AG04450 (cell line): Measurements from ENCODE around the gene PDIA5. TPM values are rescaled to one million over a fixed set of nuclear protein-coding genes. Genes with fewer than 3 reads are reported as not detected.

Source experiments
- CTCF ChIA-PET: fragments of 300-600, 350-600 bp; formaldehyde crosslinking; extraction: SDS; loops from one replicate; lab custom pipeline; 2022; ENCODE audit warnings: antibody characterized with exemption, inconsistent platforms; lab: Charles Lee
- POLR2A ChIA-PET: fragments of 350-600 bp; formaldehyde crosslinking; extraction: SDS; loops from one replicate; lab custom pipeline; 2021; ENCODE audit warnings: antibody characterized with exemption, inconsistent platforms; lab: Yijun Ruan, JAX
- DNase-seq: peaks from one replicate; pipeline ENCODE4 v3.0.0-alpha.2; 2011; ENCODE audit warnings: low read depth, low spot score
- H3K27ac ChIP-seq: one replicate; pipeline ENCODE4 v1.5.1; 2012; ENCODE audit warnings: low read depth, low read length, control low read depth
- H3K27me3 ChIP-seq: one replicate; pipeline ENCODE4 v1.6.0; 2012; ENCODE audit warnings: low read length; ENCODE audit not compliant: control insufficient read depth, insufficient read depth
- H3K4me3 ChIP-seq: 2 replicates; pipeline ENCODE4 v1.5.1; 2011; ENCODE audit warnings: mild to moderate bottlenecking, low read depth, low read length, control low read depth
- H3K9me3 ChIP-seq: 2 replicates; pipeline ENCODE4 v1.5.1; 2012; ENCODE audit warnings: low read length; ENCODE audit not compliant: control insufficient read depth, insufficient read depth
- CTCF ChIP-seq: IDR thresholded peaks from 2 replicates; pipeline ENCODE4 v1.5.1; 2011; ENCODE audit warnings: low read depth, low read length, control low read depth, inconsistent platforms
- polyA plus RNA-seq: library from polyadenylated mRNA; depleted of rRNA; stranded (reverse); fragments of >200 nt; gene quantifications from 2 replicates; pipeline ENCODE4 v1.2.3, GENCODE V29; 2011

PDIA5 gene
- polyA plus RNA-seq, 1 experiment: 33.1 TPM

GRCh38 chr3:123067689-123068600 lies 1.1 kb downstream of the PDIA5 start:
- Histone ChIP-seq H3K9me3 (no peaks in the 10 kb centered on the region; the same call in 1 of the 2 replicates), H3K4me3 (peak overlapping the region; percentile 95), H3K27me3 (peaks cover 2% of the 10 kb centered on the region), H3K27ac (no peak overlapping the region)
- DNase-seq: no peak
- ChIA-PET CTCF (interaction anchor here (1.1 kb wide), 1 partner anchor 17 kb away, joined by 4 read pairs; no protein-coding TSS in a partner anchor), POLR2A (interaction anchor here (0.8 to 1.6 kb wide), 2 partner anchors 11 to 13 kb away, joined by 3 to 7 read pairs; no protein-coding TSS in a partner anchor)
- no peak for TF ChIP-seq CTCF

GRCh38 chr3:123068601-123069381 lies 2.0 kb downstream of the PDIA5 start:
- H3K9me3 ChIP-seq: no peaks in the 10 kb centered on the region; the same call in 1 of the 2 replicates
- ChIA-PET POLR2A (no interaction called here), CTCF (no interaction called here)
- no peak overlapping the region for H3K27ac ChIP-seq
- no peaks in the 10 kb centered on the region for H3K27me3 ChIP-seq
- H3K4me3 ChIP-seq: peak overlapping the region; percentile 95
- TF ChIP-seq CTCF: no peak
- DNase-seq: no peak

- Histone ChIP-seq H3K9me3 (no peaks in the 10 kb centered on the region; the same call in 1 of the 2 replicates), H3K27ac (no peak overlapping the region), H3K4me3 (no peak overlapping the region), H3K27me3 (no peaks in the 10 kb centered on the region)
- TF ChIP-seq CTCF: no peak
- ChIA-PET CTCF (interaction anchor here (0.6 kb wide), 1 partner anchor 125 kb away, joined by 5 read pairs; no protein-coding TSS in a partner anchor), POLR2A (no interaction called here)
- DNase-seq: no peak
These were observed 3.7 kb downstream of the PDIA5 start for GRCh38 chr3:123070510-123070909.

GRCh38 chr3:123071146-123071545 lies 4.3 kb downstream of the PDIA5 start:
- Histone ChIP-seq H3K9me3 (no peaks in the 10 kb centered on the region; the same call in 1 of the 2 replicates), H3K4me3 (no peak overlapping the region), H3K27me3 (no peaks in the 10 kb centered on the region), H3K27ac (no peak overlapping the region)
- no peak for DNase-seq
- TF ChIP-seq CTCF: peak; percentile 36; the same call in 1 of the 2 replicates
- CTCF ChIA-PET: interaction anchor here (0.6 to 1.4 kb wide), 2 partner anchors 124 to 125 kb away, joined by 3 to 5 read pairs; no protein-coding TSS in a partner anchor
- POLR2A ChIA-PET: no interaction called here
